CD14-positive monocyte (primary cell): ENCODE measurements around the gene THSD4. TPM values are rescaled to one million over a fixed set of nuclear protein-coding genes. Genes with fewer than 3 reads are reported as not detected.

ENCODE experiments used
- DNase-seq, 3 donors: peaks; one replicate each; pipeline ENCODE4 v3.0.0-alpha.2; 2011 to 2022
- H2AFZ ChIP-seq: 2 replicates; pipeline ENCODE4 v1.6.0; 2012; ENCODE audit warnings: mild to moderate bottlenecking, low read depth, low read length, inconsistent platforms; ENCODE audit not compliant: insufficient read depth, poor library complexity, severe bottlenecking
- H3K27ac ChIP-seq, 2 donors: 1 replicate in 1 of 2; 2 replicates in 1 of 2; pipeline ENCODE4 v1.5.1; 2012 to 2013; ENCODE audit warnings: low read length in 2 of 2, control low read depth in 1 of 2, inconsistent platforms in 1 of 2, low read depth in 1 of 2, mild to moderate bottlenecking in 1 of 2
- H3K27me3 ChIP-seq, 2 donors: one replicate each; pipeline versions ENCODE4 v1.6.0 to v1.6.1; 2011 to 2013; ENCODE audit warnings: low read length in 2 of 2; ENCODE audit not compliant: control insufficient read depth in 2 of 2, insufficient read depth in 2 of 2
- H3K36me3 ChIP-seq, 2 donors: replicated peaks in 1 of 2; 1 replicate in 1 of 2; 2 replicates in 1 of 2; pipeline versions ENCODE4 v1.5.1 to v1.6.1; 2012 to 2013; ENCODE audit warnings: low read length in 2 of 2, control low read depth in 1 of 2, inconsistent platforms in 1 of 2, mild to moderate bottlenecking in 1 of 2; ENCODE audit not compliant: insufficient read depth in 2 of 2, control insufficient read depth in 1 of 2
- H3K4me1 ChIP-seq, 2 donors: 1 replicate in 1 of 2; 2 replicates in 1 of 2; pipeline versions ENCODE4 v1.5.1 to v1.6.1; 2012 to 2013; ENCODE audit warnings: low read length in 2 of 2, control low read depth in 1 of 2, inconsistent platforms in 1 of 2, mild to moderate bottlenecking in 1 of 2, moderate library complexity in 1 of 2; ENCODE audit not compliant: insufficient read depth in 2 of 2, control insufficient read depth in 1 of 2
- H3K4me2 ChIP-seq: replicated peaks from 2 replicates; pipeline ENCODE3; 2012; ENCODE audit warnings: low read length, moderate library complexity, mild to moderate bottlenecking; ENCODE audit not compliant: poor library complexity, severe bottlenecking; ENCODE audit errors: extremely low read depth
- H3K4me3 ChIP-seq, 3 experiments: fragments of 200-600 bp in 1 of 3; sonication (generic) in 1 of 3; replicated peaks in 1 of 3; 1 replicate in 2 of 3; 2 replicates in 1 of 3; pipeline ENCODE4 v1.5.1; 2011 to 2013; ENCODE audit warnings: low read length in 3 of 3, mild to moderate bottlenecking in 3 of 3, control low read depth in 2 of 3, low read depth in 2 of 3, inconsistent platforms in 1 of 3, moderate library complexity in 1 of 3
- H3K79me2 ChIP-seq: 2 replicates; pipeline ENCODE4 v1.6.0; 2012; ENCODE audit warnings: mild to moderate bottlenecking, control low read depth, inconsistent platforms, low read length, moderate library complexity; ENCODE audit not compliant: insufficient read depth
- H3K9ac ChIP-seq: 2 replicates; pipeline ENCODE4 v1.6.0; 2017; ENCODE audit warnings: low read length, mild to moderate bottlenecking; ENCODE audit not compliant: insufficient read depth, poor library complexity, severe bottlenecking
- H3K9me3 ChIP-seq, 2 donors: replicated peaks in 1 of 2; 1 replicate in 1 of 2; 2 replicates in 1 of 2; pipeline versions ENCODE4 v1.5.1 to v1.6.1; 2012 to 2013; ENCODE audit warnings: low read length in 2 of 2, control low read depth in 1 of 2; ENCODE audit not compliant: control insufficient read depth in 1 of 2, insufficient read depth in 1 of 2
- H4K20me1 ChIP-seq: 2 replicates; pipeline ENCODE4 v1.6.0; 2012; ENCODE audit warnings: mild to moderate bottlenecking, low read length, control low read depth, moderate library complexity; ENCODE audit not compliant: insufficient read depth
- H3K27ac Mint-ChIP-seq, 7 donors: one replicate each; pipeline ENCODE4 v1.8.0; 2020; ENCODE audit warnings: mild to moderate bottlenecking in 7 of 7, mixed read lengths in 7 of 7, moderate library complexity in 6 of 7, inconsistent platforms in 2 of 7
- H3K27me3 Mint-ChIP-seq, 3 donors: one replicate each; pipeline ENCODE4 v1.8.0; 2021 to 2022; ENCODE audit warnings: low read depth in 3 of 3, mild to moderate bottlenecking in 3 of 3, mixed read lengths in 3 of 3, moderate library complexity in 3 of 3, inconsistent platforms in 1 of 3
- H3K36me3 Mint-ChIP-seq, 2 donors: one replicate each; pipeline ENCODE4 v1.8.0; 2020; ENCODE audit warnings: mixed read lengths in 2 of 2, inconsistent platforms in 1 of 2, mild to moderate bottlenecking in 1 of 2
- H3K4me1 Mint-ChIP-seq: one replicate; pipeline ENCODE4 v1.8.0; 2020; ENCODE audit warnings: mild to moderate bottlenecking, mixed read lengths
- H3K4me3 Mint-ChIP-seq, 2 donors: one replicate each; pipeline ENCODE4 v1.8.0; 2020; ENCODE audit warnings: mild to moderate bottlenecking in 2 of 2, mixed read lengths in 2 of 2, moderate library complexity in 1 of 2
- H3K9me3 Mint-ChIP-seq, 7 donors: one replicate each; pipeline ENCODE4 v1.8.0; 2020 to 2022; ENCODE audit warnings: mixed read lengths in 7 of 7, mild to moderate bottlenecking in 6 of 7, moderate library complexity in 6 of 7, inconsistent platforms in 2 of 7
- WGBS: methylation state at CpG from one replicate; pipeline ENCODE4 v1.1.5; 2013; ENCODE audit warnings: missing lambda C conversion rate; ENCODE audit not compliant: insufficient coverage; 5-methylcytosine and 5-hydroxymethylcytosine counted together
- intact Hi-C, 2 donors: fragments of 100-400 bp; cut with micrococcal nuclease; formaldehyde crosslinking; loops; one replicate each; pipeline versions ENCODE4 v1.15.0 to v1.15.1; 2023
- polyA plus RNA-seq, 3 donors: library from polyadenylated mRNA; depleted of rRNA in 1 of 3; unstranded in 2 of 3; stranded (reverse) in 1 of 3; fragments of 300-500 nt in 2 of 3; fragments of >200 nt in 1 of 3; fragmentation: Illumina TruSeq in 2 of 3; gene quantifications; 1 replicate in 2 of 3; 2 replicates in 1 of 3; pipeline ENCODE4 v1.2.3, GENCODE V29; 2012 to 2021
- TF ChIP-seq, protein P1 (sequence below): fragments of 200-600 bp; IDR thresholded peaks from one replicate; pipeline ENCODE4 v1.8.0; 2022; ENCODE audit warnings: antibody characterized with exemption, mild to moderate bottlenecking

Gene THSD4
- polyA plus RNA-seq, 3 donors: not detected

DNA sequence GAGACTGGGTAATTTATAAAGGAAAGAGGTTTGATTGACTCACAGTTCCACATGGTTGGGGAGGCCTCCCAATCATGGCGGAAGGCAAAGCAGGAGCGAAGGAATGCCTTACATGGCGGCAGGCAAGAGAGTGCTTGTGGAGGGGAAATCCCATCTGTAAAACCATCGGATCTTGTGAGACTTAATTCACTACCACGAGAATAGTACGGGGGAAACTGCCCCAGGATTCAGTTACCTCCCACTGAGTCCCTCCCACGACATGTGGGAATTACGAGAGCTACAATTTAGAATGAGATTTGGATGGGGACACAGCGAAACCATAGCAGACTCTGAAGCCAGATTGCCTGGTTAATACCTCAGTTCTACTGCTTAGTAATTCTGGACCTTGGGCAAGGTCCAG lies 67.8 kb downstream of the THSD4 start:
- no peak overlapping the region for H3K27ac Mint-ChIP-seq
- no peaks in the 10 kb centered on the region for H3K36me3 Mint-ChIP-seq
- Histone ChIP-seq H3K27ac (no peak overlapping the region), H3K36me3 (no peaks in the 10 kb centered on the region), H3K4me1 (no peaks in the 10 kb centered on the region), H2AFZ (no peak overlapping the region), H3K9me3 (no peaks in the 10 kb centered on the region), H3K27me3 (no peaks in the 10 kb centered on the region), H4K20me1 (no peaks in the 10 kb centered on the region), H3K9ac (no peak overlapping the region), H3K4me3 (no peak overlapping the region), H3K4me2 (no peak overlapping the region), H3K79me2 (no peaks in the 10 kb centered on the region)
- H3K4me1 Mint-ChIP-seq: no peaks in the 10 kb centered on the region
- DNase-seq: no peak
- TF ChIP-seq, protein P1, sequence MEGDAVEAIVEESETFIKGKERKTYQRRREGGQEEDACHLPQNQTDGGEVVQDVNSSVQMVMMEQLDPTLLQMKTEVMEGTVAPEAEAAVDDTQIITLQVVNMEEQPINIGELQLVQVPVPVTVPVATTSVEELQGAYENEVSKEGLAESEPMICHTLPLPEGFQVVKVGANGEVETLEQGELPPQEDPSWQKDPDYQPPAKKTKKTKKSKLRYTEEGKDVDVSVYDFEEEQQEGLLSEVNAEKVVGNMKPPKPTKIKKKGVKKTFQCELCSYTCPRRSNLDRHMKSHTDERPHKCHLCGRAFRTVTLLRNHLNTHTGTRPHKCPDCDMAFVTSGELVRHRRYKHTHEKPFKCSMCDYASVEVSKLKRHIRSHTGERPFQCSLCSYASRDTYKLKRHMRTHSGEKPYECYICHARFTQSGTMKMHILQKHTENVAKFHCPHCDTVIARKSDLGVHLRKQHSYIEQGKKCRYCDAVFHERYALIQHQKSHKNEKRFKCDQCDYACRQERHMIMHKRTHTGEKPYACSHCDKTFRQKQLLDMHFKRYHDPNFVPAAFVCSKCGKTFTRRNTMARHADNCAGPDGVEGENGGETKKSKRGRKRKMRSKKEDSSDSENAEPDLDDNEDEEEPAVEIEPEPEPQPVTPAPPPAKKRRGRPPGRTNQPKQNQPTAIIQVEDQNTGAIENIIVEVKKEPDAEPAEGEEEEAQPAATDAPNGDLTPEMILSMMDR: no peak
- H3K27me3 Mint-ChIP-seq: peaks cover 0 to 2% (median 0%) of the 10 kb centered on the region in 3 donors
- 93% methylated on average over 8 of the region's 9 CpGs for WGBS
- no peak overlapping the region for H3K4me3 Mint-ChIP-seq
- intact Hi-C loops: no loop called here
- peaks cover 0 to 6% (median 0%) of the 10 kb centered on the region in 7 donors for H3K9me3 Mint-ChIP-seq

DNA sequence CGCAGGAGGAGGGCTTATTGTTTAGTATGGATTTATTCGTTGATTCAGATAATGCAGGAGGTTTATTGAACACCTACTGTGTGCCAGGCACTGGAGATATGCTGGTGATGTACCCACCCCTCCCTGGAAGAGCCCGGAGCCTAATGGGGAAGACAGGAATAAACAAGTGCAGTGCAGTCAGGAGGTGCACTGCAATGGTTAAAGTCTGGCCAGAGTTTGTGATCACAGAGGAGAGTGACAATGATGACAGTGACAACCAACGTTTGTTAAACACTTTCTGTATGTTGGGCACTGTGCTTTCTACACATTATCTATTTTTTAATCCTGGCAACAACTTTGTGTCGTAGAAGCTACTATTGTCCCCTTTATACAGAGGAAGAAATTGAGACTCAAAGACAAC lies 70.4 kb downstream of the THSD4 start:
- Mint-ChIP-seq H3K9me3 (peaks cover 0 to 8% (median 0%) of the 10 kb centered on the region in 7 donors), H3K4me3 (no peak overlapping the region), H3K36me3 (no peaks in the 10 kb centered on the region), H3K4me1 (no peaks in the 10 kb centered on the region), H3K27me3 (peaks cover 0 to 3% (median 2%) of the 10 kb centered on the region in 3 donors), H3K27ac (no peak overlapping the region)
- no peak for DNase-seq
- TF ChIP-seq, protein P1: no peak
- Histone ChIP-seq H2AFZ (no peak overlapping the region), H3K27me3 (no peaks in the 10 kb centered on the region), H3K4me2 (no peak overlapping the region), H3K27ac (no peak overlapping the region), H3K9me3 (no peaks in the 10 kb centered on the region), H4K20me1 (no peaks in the 10 kb centered on the region), H3K4me1 (no peaks in the 10 kb centered on the region), H3K4me3 (no peak overlapping the region), H3K9ac (no peak overlapping the region), H3K79me2 (no peaks in the 10 kb centered on the region), H3K36me3 (no peaks in the 10 kb centered on the region)
- 78% methylated on average over 3 of the region's 5 CpGs for WGBS
- intact Hi-C loops: no loop called here
